Peyer's patch (tissue), 4 donors: Measurements from ENCODE around the gene ABI3.

Experiments
- POLR2A ChIP-seq, 2 donors: fragments of 450-650 bp; IDR thresholded peaks; one replicate each; pipeline ENCODE4 v1.5.1; 2017; ENCODE audit warnings: antibody characterized with exemption in 2 of 2, mild to moderate bottlenecking in 2 of 2, moderate library complexity in 2 of 2
- TF ChIP-seq, protein P1 (sequence below), 6 experiments: fragments of 450-650 bp in 4 of 6; fragments of 200-600 bp in 2 of 6; sonication (generic) in 1 of 6; IDR thresholded peaks; one replicate each; pipeline ENCODE4 v1.5.1; 2017 to 2019; ENCODE audit warnings: antibody characterized with exemption in 6 of 6, mild to moderate bottlenecking in 3 of 6, moderate library complexity in 1 of 6

GRCh38 chr17:49200423-49201083, 10.0 kb upstream of the ABI3 start:
- TF ChIP-seq, protein P1, sequence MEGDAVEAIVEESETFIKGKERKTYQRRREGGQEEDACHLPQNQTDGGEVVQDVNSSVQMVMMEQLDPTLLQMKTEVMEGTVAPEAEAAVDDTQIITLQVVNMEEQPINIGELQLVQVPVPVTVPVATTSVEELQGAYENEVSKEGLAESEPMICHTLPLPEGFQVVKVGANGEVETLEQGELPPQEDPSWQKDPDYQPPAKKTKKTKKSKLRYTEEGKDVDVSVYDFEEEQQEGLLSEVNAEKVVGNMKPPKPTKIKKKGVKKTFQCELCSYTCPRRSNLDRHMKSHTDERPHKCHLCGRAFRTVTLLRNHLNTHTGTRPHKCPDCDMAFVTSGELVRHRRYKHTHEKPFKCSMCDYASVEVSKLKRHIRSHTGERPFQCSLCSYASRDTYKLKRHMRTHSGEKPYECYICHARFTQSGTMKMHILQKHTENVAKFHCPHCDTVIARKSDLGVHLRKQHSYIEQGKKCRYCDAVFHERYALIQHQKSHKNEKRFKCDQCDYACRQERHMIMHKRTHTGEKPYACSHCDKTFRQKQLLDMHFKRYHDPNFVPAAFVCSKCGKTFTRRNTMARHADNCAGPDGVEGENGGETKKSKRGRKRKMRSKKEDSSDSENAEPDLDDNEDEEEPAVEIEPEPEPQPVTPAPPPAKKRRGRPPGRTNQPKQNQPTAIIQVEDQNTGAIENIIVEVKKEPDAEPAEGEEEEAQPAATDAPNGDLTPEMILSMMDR (IDR thresholded peaks at IDR 0.05), result no peak
- TF ChIP-seq POLR2A (IDR thresholded peaks at IDR 0.05), result no peak
